SK-N-SH (cell line): ENCODE data around the gene ZNF521. TPM values are rescaled to one million over a fixed set of nuclear protein-coding genes. Genes with fewer than 3 reads are reported as not detected.

ENCODE experiments used
- CTCF ChIA-PET: fragments of 300-600, 350-600 bp; formaldehyde crosslinking; extraction: SDS; loops from one replicate; lab custom pipeline; 2021; lab: Yijun Ruan, JAX
- POLR2A ChIA-PET: fragments of 350-600 bp; sonication (Branson Sonifier 250); formaldehyde crosslinking; extraction: SDS; loops from one replicate; lab custom pipeline; 2020; ENCODE audit warnings: antibody characterized with exemption, inconsistent platforms; lab: Yijun Ruan, JAX
- DNase-seq: peaks from one replicate; pipeline ENCODE4 v3.0.0; 2012
- H2AFZ ChIP-seq: fragments of 200-600 bp; sonication (generic); 2 replicates; pipeline ENCODE4 v1.8.1; 2016; ENCODE audit warnings: antibody characterized with exemption, mild to moderate bottlenecking, low read depth
- H3F3A ChIP-seq: fragments of 200-600 bp; sonication (generic); replicated peaks from 2 replicates; pipeline ENCODE3; 2016; ENCODE audit warnings: antibody characterized with exemption, mild to moderate bottlenecking; ENCODE audit not compliant: insufficient read depth
- H3K27ac ChIP-seq, 2 experiments: fragments of 200-500 bp in 1 of 2; fragments of 200-600 bp in 1 of 2; sonication (Bioruptor generic) in 1 of 2; sonication (generic), shearing (Covaris generic) in 1 of 2; 2 replicates each; pipeline versions ENCODE4 v1.5.1 to v1.6.1; 2014 to 2016; ENCODE audit warnings: low read depth in 2 of 2, inconsistent platforms in 1 of 2, low read length in 1 of 2, mild to moderate bottlenecking in 1 of 2, mixed read lengths in 1 of 2
- H3K27me3 ChIP-seq: fragments of 200-600 bp; sonication (generic), shearing (Covaris generic); 2 replicates; pipeline ENCODE4 v1.6.1; 2016; ENCODE audit warnings: mixed run types; ENCODE audit not compliant: insufficient read depth
- H3K36me3 ChIP-seq, 2 experiments: fragments of 200-500 bp in 1 of 2; fragments of 200-600 bp in 1 of 2; sonication (Bioruptor generic) in 1 of 2; sonication (generic) in 1 of 2; replicated peaks in 1 of 2; 2 replicates each; pipeline versions ENCODE3 to v1.5.1; 2014 to 2016; ENCODE audit warnings: low read length in 1 of 2, mild to moderate bottlenecking in 1 of 2; ENCODE audit not compliant: insufficient read depth in 2 of 2, control insufficient read depth in 1 of 2
- H3K4me1 ChIP-seq, 2 experiments: fragments of 200-500 bp in 1 of 2; fragments of 200-600 bp in 1 of 2; sonication (Bioruptor generic) in 1 of 2; sonication (generic), shearing (Covaris generic) in 1 of 2; 2 replicates each; pipeline versions ENCODE4 v1.5.1 to v1.6.1; 2014 to 2016; ENCODE audit warnings: low read depth in 1 of 2, low read length in 1 of 2, mixed run types in 1 of 2; ENCODE audit not compliant: insufficient read depth in 2 of 2, control insufficient read depth in 1 of 2
- H3K4me2 ChIP-seq: fragments of 200-600 bp; sonication (generic), shearing (Covaris generic); 2 replicates; pipeline ENCODE4 v1.6.1; 2017; ENCODE audit warnings: mixed run types
- H3K4me3 ChIP-seq, 2 experiments: fragments of 200-500 bp in 1 of 2; fragments of 200-600 bp in 1 of 2; sonication (Bioruptor generic) in 1 of 2; sonication (generic), shearing (Covaris generic) in 1 of 2; 2 replicates each; pipeline versions ENCODE4 v1.5.1 to v1.8.1; 2014 to 2016; ENCODE audit warnings: low read depth in 2 of 2, inconsistent platforms in 1 of 2, low read length in 1 of 2, mild to moderate bottlenecking in 1 of 2, mixed read lengths in 1 of 2, moderate library complexity in 1 of 2
- H3K79me2 ChIP-seq: fragments of 200-600 bp; sonication (generic); 2 replicates; pipeline ENCODE4 v1.8.1; 2017; ENCODE audit warnings: mild to moderate bottlenecking; ENCODE audit not compliant: insufficient read depth
- H3K9ac ChIP-seq: fragments of 200-600 bp; sonication (generic); 2 replicates; pipeline ENCODE4 v1.6.1; 2017; ENCODE audit warnings: mixed run types
- H3K9me2 ChIP-seq: fragments of 200-600 bp; sonication (generic); 2 replicates; pipeline ENCODE4 v1.6.1; 2017; ENCODE audit warnings: mixed run types
- H3K9me3 ChIP-seq: fragments of 200-600 bp; sonication (generic); 2 replicates; pipeline ENCODE4 v1.6.1; 2017; ENCODE audit warnings: mixed run types, mild to moderate bottlenecking, moderate library complexity
- H4K20me1 ChIP-seq: fragments of 200-600 bp; sonication (generic); 2 replicates; pipeline ENCODE4 v1.6.1; 2017; ENCODE audit warnings: mild to moderate bottlenecking, mixed run types; ENCODE audit not compliant: insufficient read depth
- ELF1 ChIP-seq: IDR thresholded peaks from 2 replicates; pipeline ENCODE4 v1.4.0; 2012
- EP300 ChIP-seq, 2 experiments: IDR thresholded peaks; 2 replicates each; pipeline versions ENCODE4 v1.4.0 to v1.6.1; 2012; ENCODE audit warnings: borderline replicate concordance in 1 of 2, low read depth in 1 of 2, low read length in 1 of 2
- FOSL2 ChIP-seq: IDR thresholded peaks from 2 replicates; pipeline ENCODE4 v1.4.0; 2012; ENCODE audit warnings: low read depth, mild to moderate bottlenecking, moderate library complexity, borderline replicate concordance
- FOXJ3 ChIP-seq: sonication (generic); formaldehyde crosslinking; IDR thresholded peaks from 2 replicates; pipeline ENCODE4 v1.5.1; 2020; ENCODE audit warnings: mild to moderate bottlenecking, missing genetic modification reagents
- FOXM1 ChIP-seq: IDR thresholded peaks from 2 replicates; pipeline ENCODE4 v1.4.0; 2012; ENCODE audit warnings: low read depth, mild to moderate bottlenecking
- GABPA ChIP-seq: IDR thresholded peaks from 2 replicates; pipeline ENCODE4 v1.4.0; 2012; ENCODE audit warnings: low read depth, mild to moderate bottlenecking
- GATA2 ChIP-seq: sonication (generic); formaldehyde crosslinking; IDR thresholded peaks from 2 replicates; pipeline ENCODE4 v1.5.0; 2020; ENCODE audit warnings: mild to moderate bottlenecking, missing genetic modification reagents
- IRF3 ChIP-seq: fragments of 150-350 bp; IDR thresholded peaks from 2 replicates; pipeline ENCODE4 v1.6.1; 2016; ENCODE audit warnings: mild to moderate bottlenecking, low read depth, low read length
- JUND ChIP-seq: IDR thresholded peaks from 2 replicates; pipeline ENCODE4 v1.4.0; 2012
- MAX ChIP-seq: IDR thresholded peaks from 2 replicates; pipeline ENCODE4 v1.4.0; 2012; ENCODE audit warnings: low read depth
- MEF2A ChIP-seq: IDR thresholded peaks from 2 replicates; pipeline ENCODE4 v1.4.0; 2012; ENCODE audit warnings: low read depth, borderline replicate concordance
- MXI1 ChIP-seq: IDR thresholded peaks from 2 replicates; pipeline ENCODE4 v1.6.1; 2012; ENCODE audit warnings: mild to moderate bottlenecking, low read depth, low read length, improper control_type of control experiment
- NFIC ChIP-seq: IDR thresholded peaks from 2 replicates; pipeline ENCODE4 v1.4.0; 2012; ENCODE audit warnings: borderline replicate concordance
- NRF1 ChIP-seq: IDR thresholded peaks from 2 replicates; pipeline ENCODE4 v1.6.1; 2012; ENCODE audit warnings: low read depth, mild to moderate bottlenecking, low read length
- PBX3 ChIP-seq: IDR thresholded peaks from 2 replicates; pipeline ENCODE4; 2012
- RAD21 ChIP-seq: IDR thresholded peaks from 2 replicates; pipeline ENCODE4 v1.6.1; 2012; ENCODE audit warnings: mild to moderate bottlenecking, low read length
- RCOR1 ChIP-seq: fragments of 150-350 bp; IDR thresholded peaks from 2 replicates; pipeline ENCODE4 v1.6.1; 2017; ENCODE audit warnings: antibody characterized with exemption, low read length
- RXRA ChIP-seq: IDR thresholded peaks from 2 replicates; pipeline ENCODE4 v1.4.0; 2012; ENCODE audit warnings: low read depth, mild to moderate bottlenecking, borderline replicate concordance
- SMC3 ChIP-seq: IDR thresholded peaks from 2 replicates; pipeline ENCODE4 v1.6.1; 2012; ENCODE audit warnings: low read depth, low read length, improper control_type of control experiment
- TAF1 ChIP-seq: IDR thresholded peaks from 2 replicates; pipeline ENCODE4 v1.6.1; 2012; ENCODE audit warnings: low read depth, mild to moderate bottlenecking, low read length, moderate library complexity, borderline replicate concordance
- USF1 ChIP-seq: IDR thresholded peaks from 2 replicates; pipeline ENCODE4 v1.4.0; 2012; ENCODE audit warnings: low read depth, borderline replicate concordance
- USF2 ChIP-seq: fragments of 150-350 bp; IDR thresholded peaks from 2 replicates; pipeline ENCODE4 v1.6.1; 2017; ENCODE audit warnings: antibody characterized with exemption, low read length, low read depth, borderline replicate concordance
- YY1 ChIP-seq: IDR thresholded peaks from 2 replicates; pipeline ENCODE4 v1.4.0; 2012; ENCODE audit warnings: low read depth, mild to moderate bottlenecking
- WGBS: methylation state at CpG from one replicate; pipeline ENCODE4 v1.1.6; 2017; ENCODE audit warnings: low lambda C conversion rate; 5-methylcytosine and 5-hydroxymethylcytosine counted together
- polyA plus RNA-seq, 3 experiments: library from polyadenylated mRNA; depleted of rRNA; stranded (reverse); fragments of >200 nt; gene quantifications; 2 replicates each; pipeline ENCODE4 v1.2.3, GENCODE V29; 2012

ZNF521 gene
- polyA plus RNA-seq, 1 of the 3 experiments (the other 2 are of a cell fraction), result 14.1 TPM

- TF ChIP-seq NRF1 (no peak), USF1 (no peak)
These were observed 276.2 kb downstream of the ZNF521 start (continued) for GRCh38 chr18:25075783-25076182.

- DNase-seq, result no peak
- peaks cover 0 to 10% of the 10 kb centered on the region in 2 experiments for H3K36me3 ChIP-seq
- TF ChIP-seq GABPA (no peak), GATA2 (no peak), JUND (no peak), RAD21 (no peak), FOXM1 (no peak), YY1 (no peak)
- no peak overlapping the region for H3K9ac ChIP-seq
- no peaks in the 10 kb centered on the region for H3K9me3 ChIP-seq
- no peak overlapping the region for H2AFZ ChIP-seq
- H3K4me3 ChIP-seq, result no peak overlapping the region
- ChIA-PET CTCF (no interaction called here), POLR2A (no interaction called here)
- no peak overlapping the region for H3K4me2 ChIP-seq
- no peaks in the 10 kb centered on the region for H3K79me2 ChIP-seq
- no peaks in the 10 kb centered on the region for H3K9me2 ChIP-seq
- no peaks in the 10 kb centered on the region for H3F3A ChIP-seq
- H3K27me3 ChIP-seq, result no peaks in the 10 kb centered on the region
- H4K20me1 ChIP-seq, result no peaks in the 10 kb centered on the region
- no peak overlapping the region for H3K27ac ChIP-seq
- 87% methylated on average over 5 of the region's 5 CpGs for WGBS
- H3K4me1 ChIP-seq, result no peaks in the 10 kb centered on the region
These were observed 276.6 kb downstream of the ZNF521 start for GRCh38 chr18:25075331-25075730.

GRCh38 chr18:25074925-25075324, 277.0 kb downstream of the ZNF521 start:
- no peaks in the 10 kb centered on the region for H3K4me1 ChIP-seq
- no peak overlapping the region for H3K9ac ChIP-seq
- H3K27me3 ChIP-seq, result no peaks in the 10 kb centered on the region
- TF ChIP-seq NFIC, result no peak
- TF ChIP-seq FOSL2, result no peak
- no peak for TF ChIP-seq IRF3
- no peak for TF ChIP-seq RCOR1
- no peak for TF ChIP-seq YY1
- no peak for TF ChIP-seq EP300 (IDR thresholded peaks at IDR 0.05; ENCODE audit: borderline replicate concordance in 1 of 2, low read depth in 1 of 2, low read length in 1 of 2)
- no peak for TF ChIP-seq USF2
- no peak for TF ChIP-seq MAX
- TF ChIP-seq MXI1, result no peak
- TF ChIP-seq MEF2A, result no peak
- no peak for TF ChIP-seq ELF1
- TF ChIP-seq SMC3, result no peak
- no peak for TF ChIP-seq TAF1
- TF ChIP-seq FOXJ3, result no peak
- TF ChIP-seq RXRA, result no peak
- no peak for TF ChIP-seq PBX3
- no peaks in the 10 kb centered on the region for H4K20me1 ChIP-seq
- no peak overlapping the region for H3K4me3 ChIP-seq
- no peak for DNase-seq
- H3K9me2 ChIP-seq, result no peaks in the 10 kb centered on the region
- H3K36me3 ChIP-seq, result peaks cover 0 to 10% of the 10 kb centered on the region in 2 experiments
- no peaks in the 10 kb centered on the region for H3F3A ChIP-seq
- CTCF ChIA-PET, result no interaction called here
- no peak overlapping the region for H3K4me2 ChIP-seq
- H3K79me2 ChIP-seq, result no peaks in the 10 kb centered on the region
- H3K27ac ChIP-seq, result no peak overlapping the region
- H3K9me3 ChIP-seq, result no peaks in the 10 kb centered on the region
- no peak overlapping the region for H2AFZ ChIP-seq
- POLR2A ChIA-PET, result no interaction called here
- WGBS, result 86% methylated on average over 4 of the region's 4 CpGs
